K562 (cell line): ENCODE data around the gene OCA2. TPM values are rescaled to one million over a fixed set of nuclear protein-coding genes. Genes with fewer than 3 reads are reported as not detected.
A peak's percentile ranks its signal among the peaks of the same experiment; 100 is the strongest.

Source experiments
- ATAC-seq: fragments of 200-7000 bp; cut with Tn5 transposase; 3 replicates; pipeline ENCODE4 v1.9.1; 2020; ENCODE audit warnings: moderate library complexity
- BruUV-seq: library from RNA; stranded (reverse); fragments of 400-500 nt; replicated peaks from 2 replicates; lab custom pipeline; 2021; lab: Mats Ljungman, UMichigan
- CTCF ChIA-PET: fragments of 300-600 bp; formaldehyde crosslinking; extraction: SDS; loops from one replicate; lab custom pipeline; 2021; ENCODE audit warnings: low intra/inter-chr PET ratio; lab: Yijun Ruan, JAX
- POLR2A ChIA-PET: fragments of 300-600, 350-650 bp; sonication (Branson Sonifier 250); formaldehyde crosslinking; extraction: SDS; loops from one replicate; lab custom pipeline; 2021; ENCODE audit warnings: antibody characterized with exemption, inconsistent platforms; lab: Yijun Ruan, JAX
- DNase-seq, 4 experiments: peaks; one replicate each; pipeline versions ENCODE4 v3.0.0 to v3.0.0-alpha.2; 2011 to 2018; ENCODE audit warnings: low spot score in 3 of 4, mixed read lengths in 3 of 4; ENCODE audit errors: extremely low read depth in 1 of 4
- FAIRE-seq: peaks from 2 replicates; lab custom pipeline; 2011; peaks lifted over from hg19 to GRCh38; lab: Jason Lieb, UNC
- H2AFZ ChIP-seq: 2 replicates; pipeline ENCODE4 v1.6.0; 2011; ENCODE audit warnings: low read depth, low read length, control low read depth, inconsistent platforms
- H3K27ac ChIP-seq: fragments of 200-600 bp; 3 replicates; pipeline ENCODE4 v1.8.0; 2011; ENCODE audit warnings: low read depth, mild to moderate bottlenecking, control low read depth, inconsistent platforms, low read length, moderate library complexity, mixed read lengths; ENCODE audit errors: extremely low read depth
- H3K27me3 ChIP-seq, 2 experiments: fragments of 300-600 bp in 1 of 2; 2 replicates in 1 of 2; 3 replicates in 1 of 2; pipeline versions ENCODE4 v1.6.0 to v1.8.0; 2011; ENCODE audit warnings: inconsistent platforms in 2 of 2, low read length in 2 of 2, mild to moderate bottlenecking in 1 of 2, mixed read lengths in 1 of 2, moderate library complexity in 1 of 2; ENCODE audit not compliant: control insufficient read depth in 2 of 2, insufficient read depth in 2 of 2
- H3K36me3 ChIP-seq: fragments of 300-600 bp; 3 replicates; pipeline ENCODE4 v1.8.0; 2011; ENCODE audit warnings: mild to moderate bottlenecking, low read length, inconsistent platforms; ENCODE audit not compliant: control insufficient read depth, insufficient read depth
- H3K4me1 ChIP-seq, 2 experiments: fragments of 200-600 bp in 1 of 2; replicated peaks in 1 of 2; 2 replicates in 1 of 2; 3 replicates in 1 of 2; pipeline versions ENCODE4 v1.5.1 to v1.8.0; 2011; ENCODE audit warnings: inconsistent platforms in 2 of 2, low read length in 2 of 2, mild to moderate bottlenecking in 1 of 2, mixed read lengths in 1 of 2, moderate library complexity in 1 of 2; ENCODE audit not compliant: control insufficient read depth in 2 of 2, insufficient read depth in 2 of 2
- H3K4me2 ChIP-seq: 2 replicates; pipeline ENCODE4 v1.6.1; 2011; ENCODE audit warnings: low read length, control low read depth, inconsistent platforms, mixed read lengths; ENCODE audit not compliant: insufficient read depth
- H3K4me3 ChIP-seq: fragments of 200-600 bp; sonication (generic), shearing (Covaris generic); 2 replicates; pipeline ENCODE4 v1.5.1; 2016; ENCODE audit warnings: control low read depth, inconsistent platforms
- H3K79me2 ChIP-seq: fragments of 200-600 bp; 3 replicates; pipeline ENCODE4 v1.8.0; 2011; ENCODE audit warnings: low read length, inconsistent platforms; ENCODE audit not compliant: control insufficient read depth, insufficient read depth
- H3K9ac ChIP-seq, 2 experiments: 2 replicates each; pipeline versions ENCODE4 v1.6.0 to v1.6.1; 2011; ENCODE audit warnings: low read depth in 2 of 2, low read length in 2 of 2, control low read depth in 1 of 2, inconsistent platforms in 1 of 2, mild to moderate bottlenecking in 1 of 2, mixed read lengths in 1 of 2; ENCODE audit not compliant: insufficient read depth in 1 of 2
- H3K9me1 ChIP-seq: one replicate; pipeline ENCODE4 v1.6.0; 2011; ENCODE audit warnings: inconsistent platforms, mild to moderate bottlenecking, low read length, moderate library complexity; ENCODE audit not compliant: control insufficient read depth, insufficient read depth
- H3K9me3 ChIP-seq: replicated peaks from 2 replicates; pipeline ENCODE4 v1.5.1; 2011; ENCODE audit warnings: low read depth, low read length, inconsistent platforms; ENCODE audit not compliant: control insufficient read depth, insufficient read depth
- H4K20me1 ChIP-seq: replicated peaks from 2 replicates; pipeline ENCODE4 v1.6.1; 2011; ENCODE audit warnings: low read length, inconsistent platforms, mixed read lengths; ENCODE audit not compliant: control insufficient read depth, insufficient read depth
- ILF3 ChIP-seq: fragments of 450-650 bp; IDR thresholded peaks from 2 replicates; pipeline ENCODE4 v1.6.1; 2018; ENCODE audit warnings: antibody characterized with exemption, mild to moderate bottlenecking, moderate library complexity, borderline replicate concordance
- KDM2B ChIP-seq: fragments of 250-450 bp; sonication (Bioruptor Pico); IDR thresholded peaks from 2 replicates; pipeline ENCODE4 v1.8.0; 2021; ENCODE audit warnings: mild to moderate bottlenecking, moderate library complexity
- KLF6 ChIP-seq: fragments of 250-450 bp; sonication (Bioruptor Pico); IDR thresholded peaks from 2 replicates; pipeline ENCODE4 v1.4.0; 2020; ENCODE audit warnings: mild to moderate bottlenecking, moderate library complexity, borderline replicate concordance
- RBM25 ChIP-seq: fragments of 200-400 bp; formaldehyde crosslinking; IDR thresholded peaks from 2 replicates; pipeline ENCODE4 v1.6.1; 2018; ENCODE audit warnings: low read length, low read depth, moderate library complexity; ENCODE audit not compliant: severe bottlenecking
- WGBS: fragments of 100-300 bp; shearing (Covaris generic); methylation state at CpG from one replicate; pipeline ENCODE4 v1.1.6; 2016; ENCODE audit warnings: low coverage, mixed read lengths; ENCODE audit not compliant: insufficient coverage; ENCODE audit errors: missing lambda C conversion rate; 5-methylcytosine and 5-hydroxymethylcytosine counted together
- in situ Hi-C: fragments of 300-500 bp; cut with MboI; formaldehyde crosslinking; loops from 4 replicates; pipeline ENCODE4 v1.15.0; 2018; ENCODE audit warnings: inconsistent platforms, mixed read lengths
- intact Hi-C: fragments of 100-400 bp; cut with micrococcal nuclease; formaldehyde crosslinking; loops from 2 replicates; pipeline ENCODE4 v1.14.2; 2022
- polyA plus RNA-seq, 8 experiments: library from polyadenylated mRNA; depleted of rRNA in 4 of 8; stranded (reverse) in 5 of 8; unstranded in 3 of 8; fragments of >200 nt; fragmentation: Nextera tagmentation in 2 of 8; fragmentation: Illumina TruSeq in 1 of 8; extraction: Ambion mirVana in 2 of 8; extraction: Trizol in 1 of 8; gene quantifications; 2 replicates each; pipeline versions ENCODE4 v1.2.1 to v1.2.3, GENCODE V29; 2011 to 2014; ENCODE audit warnings: inconsistent platforms in 1 of 8, missing spikeins in 1 of 8
- total RNA-seq, 7 experiments: library from RNA; depleted of rRNA in 6 of 7; stranded (reverse); fragments of >200 nt in 6 of 7; fragmentation: Illumina TruSeq in 2 of 7; extraction: Trizol in 2 of 7; gene quantifications; 2 replicates each; pipeline versions ENCODE4 v1.2.1 to v1.2.3, GENCODE V29; 2011 to 2021; ENCODE audit warnings: low replicate concordance in 1 of 7
- TF ChIP-seq, protein P1 (sequence below): fragments of 250-450 bp; sonication (Bioruptor Pico); IDR thresholded peaks from 2 replicates; pipeline ENCODE4 v1.4.0; 2020; ENCODE audit warnings: borderline replicate concordance
- TF ChIP-seq, protein P2 (sequence below): fragments of 250-450 bp; sonication (Bioruptor Pico); IDR thresholded peaks from 2 replicates; pipeline ENCODE4 v1.4.0; 2020; ENCODE audit warnings: mild to moderate bottlenecking
- TF ChIP-seq, protein P3 (sequence below), 2 experiments: IDR thresholded peaks; 2 replicates each; pipeline ENCODE4 v1.6.1; 2011; ENCODE audit warnings: borderline replicate concordance in 1 of 2, control low read depth in 1 of 2, low read depth in 1 of 2, low read length in 1 of 2, mild to moderate bottlenecking in 1 of 2, mixed read lengths in 1 of 2, moderate library complexity in 1 of 2; ENCODE audit not compliant: insufficient read depth in 1 of 2, insufficient read length in 1 of 2, poor library complexity in 1 of 2, severe bottlenecking in 1 of 2; ENCODE audit errors: extremely low read depth in 1 of 2

Gene OCA2
- total and polyA plus RNA-seq, 9 of the 15 experiments (the other 6 are each of a cell fraction or from before 2014, with no cell fraction given) = 0.07 to 0.59 (median 0.17) TPM; not detected in 1

DNA sequence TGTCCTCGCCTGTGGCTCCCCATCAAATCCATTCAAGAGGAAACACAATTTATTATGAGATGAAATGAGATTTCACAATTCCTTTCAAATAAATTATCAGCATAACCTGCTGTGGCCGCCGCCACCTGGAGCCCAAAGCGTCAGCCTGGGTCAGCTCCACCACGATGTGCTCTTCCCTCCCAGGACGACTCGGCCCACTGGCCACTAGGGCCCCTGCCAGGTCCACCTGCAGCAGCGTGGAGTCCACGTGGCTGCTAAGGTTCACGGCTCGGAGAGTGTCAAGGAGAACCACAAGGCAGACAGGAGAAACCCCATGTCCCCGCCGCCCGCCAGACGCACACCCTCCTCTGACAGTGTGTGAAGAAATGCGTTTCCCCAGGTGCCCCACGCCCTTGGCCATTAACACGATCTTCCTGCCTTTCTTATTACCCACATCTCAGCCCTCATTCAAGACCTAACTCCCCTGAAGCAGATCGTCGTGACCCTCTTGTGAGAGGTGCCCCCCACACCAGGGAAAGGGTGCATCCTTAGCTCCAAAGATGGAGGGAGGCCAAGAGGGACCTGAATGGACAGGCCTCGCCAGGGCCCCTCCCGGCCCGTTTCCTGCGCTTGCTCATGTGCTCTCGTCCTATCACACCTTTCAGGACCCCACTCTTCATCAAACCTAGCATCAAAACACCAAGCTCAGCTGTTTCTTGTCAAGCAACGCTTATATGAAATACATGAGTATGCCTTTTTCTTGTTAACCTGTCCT is 80.6 kb downstream of the OCA2 start:
- Histone ChIP-seq H3K27ac (no peak overlapping the region), H3K79me2 (no peaks in the 10 kb centered on the region), H3K4me1 (peaks cover 0 to 3% of the 10 kb centered on the region in 2 experiments; a peak in 1 of 5 replicates), H3K4me2 (no peak overlapping the region), H4K20me1 (peaks cover 4% of the 10 kb centered on the region; the same call in 1 of the 2 replicates), H3K4me3 (no peak overlapping the region), H3K9me1 (no peaks in the 10 kb centered on the region), H3K9ac (peak overlapping the region in 1 of 2 experiments; percentile 26; a peak in 1 of 4 replicates), H3K36me3 (no peaks in the 10 kb centered on the region), H2AFZ (no peak overlapping the region), H3K27me3 (peaks cover 25 to 74% of the 10 kb centered on the region in 2 experiments; a peak in 4 of 5 replicates), H3K9me3 (no peaks in the 10 kb centered on the region)
- ChIA-PET POLR2A (no interaction called here), CTCF (no interaction called here)
- no TSS peak for BruUV-seq
- no peak for ATAC-seq
- intact Hi-C loops (no loop called here), in situ Hi-C loops (no loop called here)
- 6% methylated on average over 26 of the region's 26 CpGs for WGBS
- no peak for DNase-seq
- TF ChIP-seq, protein P1, sequence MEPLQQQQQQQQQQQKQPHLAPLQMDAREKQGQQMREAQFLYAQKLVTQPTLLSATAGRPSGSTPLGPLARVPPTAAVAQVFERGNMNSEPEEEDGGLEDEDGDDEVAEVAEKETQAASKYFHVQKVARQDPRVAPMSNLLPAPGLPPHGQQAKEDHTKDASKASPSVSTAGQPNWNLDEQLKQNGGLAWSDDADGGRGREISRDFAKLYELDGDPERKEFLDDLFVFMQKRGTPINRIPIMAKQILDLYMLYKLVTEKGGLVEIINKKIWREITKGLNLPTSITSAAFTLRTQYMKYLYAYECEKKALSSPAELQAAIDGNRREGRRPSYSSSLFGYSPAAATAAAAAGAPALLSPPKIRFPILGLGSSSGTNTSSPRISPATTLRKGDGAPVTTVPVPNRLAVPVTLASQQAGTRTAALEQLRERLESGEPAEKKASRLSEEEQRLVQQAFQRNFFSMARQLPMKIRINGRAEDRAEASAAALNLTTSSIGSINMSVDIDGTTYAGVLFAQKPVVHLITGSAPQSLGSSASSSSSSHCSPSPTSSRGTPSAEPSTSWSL (CRISPR knock-in tag) = no peak
- TF ChIP-seq RBM25 (no peak), KLF6 (no peak), ILF3 (no peak), KDM2B (CRISPR knock-in tag) (no peak)
- TF ChIP-seq, protein P2, sequence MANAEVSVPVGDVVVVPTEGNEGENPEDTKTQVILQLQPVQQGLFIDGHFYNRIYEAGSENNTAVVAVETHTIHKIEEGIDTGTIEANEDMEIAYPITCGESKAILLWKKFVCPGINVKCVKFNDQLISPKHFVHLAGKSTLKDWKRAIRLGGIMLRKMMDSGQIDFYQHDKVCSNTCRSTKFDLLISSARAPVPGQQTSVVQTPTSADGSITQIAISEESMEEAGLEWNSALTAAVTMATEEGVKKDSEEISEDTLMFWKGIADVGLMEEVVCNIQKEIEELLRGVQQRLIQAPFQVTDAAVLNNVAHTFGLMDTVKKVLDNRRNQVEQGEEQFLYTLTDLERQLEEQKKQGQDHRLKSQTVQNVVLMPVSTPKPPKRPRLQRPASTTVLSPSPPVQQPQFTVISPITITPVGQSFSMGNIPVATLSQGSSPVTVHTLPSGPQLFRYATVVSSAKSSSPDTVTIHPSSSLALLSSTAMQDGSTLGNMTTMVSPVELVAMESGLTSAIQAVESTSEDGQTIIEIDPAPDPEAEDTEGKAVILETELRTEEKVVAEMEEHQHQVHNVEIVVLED (CRISPR knock-in tag) = no peak
- TF ChIP-seq, protein P3, sequence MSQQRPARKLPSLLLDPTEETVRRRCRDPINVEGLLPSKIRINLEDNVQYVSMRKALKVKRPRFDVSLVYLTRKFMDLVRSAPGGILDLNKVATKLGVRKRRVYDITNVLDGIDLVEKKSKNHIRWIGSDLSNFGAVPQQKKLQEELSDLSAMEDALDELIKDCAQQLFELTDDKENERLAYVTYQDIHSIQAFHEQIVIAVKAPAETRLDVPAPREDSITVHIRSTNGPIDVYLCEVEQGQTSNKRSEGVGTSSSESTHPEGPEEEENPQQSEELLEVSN (IDR thresholded peaks at IDR 0.05; ENCODE audit: borderline replicate concordance in 1 of 2, extremely low read depth in 1 of 2, insufficient read depth in 1 of 2, insufficient read length in 1 of 2, low read depth in 1 of 2, low read length in 1 of 2, poor library complexity in 1 of 2, severe bottlenecking in 1 of 2) = peak in 1 of 2 experiments; percentile 42
- FAIRE-seq = no peak
